ENCODE results near the gene TRPV4.

GRCh38 chr12:109783135-109783964 lies 49.8 kb downstream of the TRPV4 start:
- no peak for TF ChIP-seq CTCF (IDR thresholded peaks at IDR 0.05)
- no peak for TF ChIP-seq POLR2AphosphoS5 (IDR thresholded peaks at IDR 0.05; ENCODE audit: insufficient read depth in 1 of 2, low read depth in 1 of 2)
- TF ChIP-seq POLR2A (IDR thresholded peaks at IDR 0.05) = no peak

Data from vagina (tissue), 2 donors.